ENCODE measurements around the gene ITIH2. TPM values are rescaled to one million over a fixed set of nuclear protein-coding genes. Genes with fewer than 3 reads are reported as not detected.

ITIH2 gene
- total and polyA plus RNA-seq, 9 of the 15 experiments (the other 6 are each of a cell fraction or from before 2014, with no cell fraction given): 0.66 TPM; not detected in 8

DNA sequence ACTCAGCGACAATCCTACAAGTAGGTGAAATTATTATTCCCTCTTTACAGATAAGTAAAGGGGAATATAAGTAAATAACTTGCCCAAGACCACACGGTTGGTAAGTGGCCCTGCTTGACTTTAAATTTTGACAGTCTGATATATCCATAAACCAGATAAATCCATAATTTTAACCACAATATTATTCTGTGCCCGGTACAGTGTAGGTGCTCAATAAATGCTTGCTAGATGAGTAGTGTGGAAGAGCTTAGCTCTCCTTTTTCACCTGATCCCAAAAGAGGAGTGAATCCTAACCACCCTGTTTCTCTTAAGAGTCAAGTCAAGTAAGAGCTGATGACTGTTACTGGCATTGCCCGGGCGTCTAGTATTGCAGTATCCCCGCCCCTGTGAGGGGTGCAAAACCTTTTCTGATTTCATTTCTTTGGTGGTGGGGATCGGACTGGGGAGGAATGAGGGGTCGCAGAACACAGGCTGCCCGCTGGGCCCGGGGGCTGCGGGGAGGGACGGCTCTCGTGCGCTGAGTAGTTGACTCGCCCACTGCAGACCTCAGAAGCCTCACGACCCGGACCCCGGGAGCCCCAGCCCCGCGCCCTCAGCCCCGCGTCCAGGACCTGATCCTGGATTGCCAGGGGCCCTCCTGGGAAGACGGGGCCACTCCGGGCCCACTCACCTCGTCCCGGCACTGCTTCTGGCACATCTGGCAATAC, 84.2 kb downstream of the ITIH2 start (continued):
- TF ChIP-seq, protein P1, sequence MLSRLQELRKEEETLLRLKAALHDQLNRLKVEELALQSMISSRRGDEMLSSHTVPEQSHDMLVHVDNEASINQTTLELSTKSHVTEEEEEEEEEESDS (CRISPR knock-in tag; IDR thresholded peaks at IDR 0.05): no peak
- TF ChIP-seq SAP30 (IDR thresholded peaks at IDR 0.05; ENCODE audit: borderline replicate concordance, insufficient read depth, low read depth, low read length, poor library complexity, severe bottlenecking) (peak; percentile 40), PCBP1 (IDR thresholded peaks at IDR 0.05; ENCODE audit: low read depth, low read length, poor library complexity, severe bottlenecking) (peak; percentile 27), ZNF57 (CRISPR knock-in tag; IDR thresholded peaks at IDR 0.05) (no peak), TAF15 (IDR thresholded peaks at IDR 0.05; ENCODE audit: low read depth, low read length) (no peak), ZNF140 (CRISPR knock-in tag; IDR thresholded peaks at IDR 0.05) (no peak), PHF20 (IDR thresholded peaks at IDR 0.05; ENCODE audit: partially characterized antibody) (peak; percentile 10), SMAD1 (IDR thresholded peaks at IDR 0.05; ENCODE audit: low read depth, low read length, partially characterized antibody) (no peak), SP1 (CRISPR knock-in tag; IDR thresholded peaks at IDR 0.05) (no peak), ZNF444 (CRISPR knock-in tag; IDR thresholded peaks at IDR 0.05) (no peak), SIN3B (IDR thresholded peaks at IDR 0.05; ENCODE audit: low read depth) (0 out of 2 replicates have a peak, but pooled peaks have one; percentile 20)
- TF ChIP-seq, protein P2, sequence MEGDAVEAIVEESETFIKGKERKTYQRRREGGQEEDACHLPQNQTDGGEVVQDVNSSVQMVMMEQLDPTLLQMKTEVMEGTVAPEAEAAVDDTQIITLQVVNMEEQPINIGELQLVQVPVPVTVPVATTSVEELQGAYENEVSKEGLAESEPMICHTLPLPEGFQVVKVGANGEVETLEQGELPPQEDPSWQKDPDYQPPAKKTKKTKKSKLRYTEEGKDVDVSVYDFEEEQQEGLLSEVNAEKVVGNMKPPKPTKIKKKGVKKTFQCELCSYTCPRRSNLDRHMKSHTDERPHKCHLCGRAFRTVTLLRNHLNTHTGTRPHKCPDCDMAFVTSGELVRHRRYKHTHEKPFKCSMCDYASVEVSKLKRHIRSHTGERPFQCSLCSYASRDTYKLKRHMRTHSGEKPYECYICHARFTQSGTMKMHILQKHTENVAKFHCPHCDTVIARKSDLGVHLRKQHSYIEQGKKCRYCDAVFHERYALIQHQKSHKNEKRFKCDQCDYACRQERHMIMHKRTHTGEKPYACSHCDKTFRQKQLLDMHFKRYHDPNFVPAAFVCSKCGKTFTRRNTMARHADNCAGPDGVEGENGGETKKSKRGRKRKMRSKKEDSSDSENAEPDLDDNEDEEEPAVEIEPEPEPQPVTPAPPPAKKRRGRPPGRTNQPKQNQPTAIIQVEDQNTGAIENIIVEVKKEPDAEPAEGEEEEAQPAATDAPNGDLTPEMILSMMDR (IDR thresholded peaks at IDR 0.05 in 2 of 3, conservative IDR thresholded peaks at IDR 0.05 in 1 of 3; ENCODE audit: insufficient read depth in 2 of 3, low read depth in 1 of 3, low read length in 3 of 3): no peak
- TF ChIP-seq, protein P3, sequence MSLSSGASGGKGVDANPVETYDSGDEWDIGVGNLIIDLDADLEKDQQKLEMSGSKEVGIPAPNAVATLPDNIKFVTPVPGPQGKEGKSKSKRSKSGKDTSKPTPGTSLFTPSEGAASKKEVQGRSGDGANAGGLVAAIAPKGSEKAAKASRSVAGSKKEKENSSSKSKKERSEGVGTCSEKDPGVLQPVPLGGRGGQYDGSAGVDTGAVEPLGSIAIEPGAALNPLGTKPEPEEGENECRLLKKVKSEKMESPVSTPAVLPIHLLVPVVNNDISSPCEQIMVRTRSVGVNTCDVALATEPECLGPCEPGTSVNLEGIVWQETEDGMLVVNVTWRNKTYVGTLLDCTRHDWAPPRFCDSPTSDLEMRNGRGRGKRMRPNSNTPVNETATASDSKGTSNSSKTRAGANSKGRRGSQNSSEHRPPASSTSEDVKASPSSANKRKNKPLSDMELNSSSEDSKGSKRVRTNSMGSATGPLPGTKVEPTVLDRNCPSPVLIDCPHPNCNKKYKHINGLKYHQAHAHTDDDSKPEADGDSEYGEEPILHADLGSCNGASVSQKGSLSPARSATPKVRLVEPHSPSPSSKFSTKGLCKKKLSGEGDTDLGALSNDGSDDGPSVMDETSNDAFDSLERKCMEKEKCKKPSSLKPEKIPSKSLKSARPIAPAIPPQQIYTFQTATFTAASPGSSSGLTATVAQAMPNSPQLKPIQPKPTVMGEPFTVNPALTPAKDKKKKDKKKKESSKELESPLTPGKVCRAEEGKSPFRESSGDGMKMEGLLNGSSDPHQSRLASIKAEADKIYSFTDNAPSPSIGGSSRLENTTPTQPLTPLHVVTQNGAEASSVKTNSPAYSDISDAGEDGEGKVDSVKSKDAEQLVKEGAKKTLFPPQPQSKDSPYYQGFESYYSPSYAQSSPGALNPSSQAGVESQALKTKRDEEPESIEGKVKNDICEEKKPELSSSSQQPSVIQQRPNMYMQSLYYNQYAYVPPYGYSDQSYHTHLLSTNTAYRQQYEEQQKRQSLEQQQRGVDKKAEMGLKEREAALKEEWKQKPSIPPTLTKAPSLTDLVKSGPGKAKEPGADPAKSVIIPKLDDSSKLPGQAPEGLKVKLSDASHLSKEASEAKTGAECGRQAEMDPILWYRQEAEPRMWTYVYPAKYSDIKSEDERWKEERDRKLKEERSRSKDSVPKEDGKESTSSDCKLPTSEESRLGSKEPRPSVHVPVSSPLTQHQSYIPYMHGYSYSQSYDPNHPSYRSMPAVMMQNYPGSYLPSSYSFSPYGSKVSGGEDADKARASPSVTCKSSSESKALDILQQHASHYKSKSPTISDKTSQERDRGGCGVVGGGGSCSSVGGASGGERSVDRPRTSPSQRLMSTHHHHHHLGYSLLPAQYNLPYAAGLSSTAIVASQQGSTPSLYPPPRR (CRISPR knock-in tag; IDR thresholded peaks at IDR 0.05; ENCODE audit: borderline replicate concordance): no peak
- TF ChIP-seq, protein P4, sequence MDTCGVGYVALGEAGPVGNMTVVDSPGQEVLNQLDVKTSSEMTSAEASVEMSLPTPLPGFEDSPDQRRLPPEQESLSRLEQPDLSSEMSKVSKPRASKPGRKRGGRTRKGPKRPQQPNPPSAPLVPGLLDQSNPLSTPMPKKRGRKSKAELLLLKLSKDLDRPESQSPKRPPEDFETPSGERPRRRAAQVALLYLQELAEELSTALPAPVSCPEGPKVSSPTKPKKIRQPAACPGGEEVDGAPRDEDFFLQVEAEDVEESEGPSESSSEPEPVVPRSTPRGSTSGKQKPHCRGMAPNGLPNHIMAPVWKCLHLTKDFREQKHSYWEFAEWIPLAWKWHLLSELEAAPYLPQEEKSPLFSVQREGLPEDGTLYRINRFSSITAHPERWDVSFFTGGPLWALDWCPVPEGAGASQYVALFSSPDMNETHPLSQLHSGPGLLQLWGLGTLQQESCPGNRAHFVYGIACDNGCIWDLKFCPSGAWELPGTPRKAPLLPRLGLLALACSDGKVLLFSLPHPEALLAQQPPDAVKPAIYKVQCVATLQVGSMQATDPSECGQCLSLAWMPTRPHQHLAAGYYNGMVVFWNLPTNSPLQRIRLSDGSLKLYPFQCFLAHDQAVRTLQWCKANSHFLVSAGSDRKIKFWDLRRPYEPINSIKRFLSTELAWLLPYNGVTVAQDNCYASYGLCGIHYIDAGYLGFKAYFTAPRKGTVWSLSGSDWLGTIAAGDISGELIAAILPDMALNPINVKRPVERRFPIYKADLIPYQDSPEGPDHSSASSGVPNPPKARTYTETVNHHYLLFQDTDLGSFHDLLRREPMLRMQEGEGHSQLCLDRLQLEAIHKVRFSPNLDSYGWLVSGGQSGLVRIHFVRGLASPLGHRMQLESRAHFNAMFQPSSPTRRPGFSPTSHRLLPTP (IDR thresholded peaks at IDR 0.05; ENCODE audit: borderline replicate concordance, extremely low read depth, insufficient read length): no peak
- TF ChIP-seq, protein P5, sequence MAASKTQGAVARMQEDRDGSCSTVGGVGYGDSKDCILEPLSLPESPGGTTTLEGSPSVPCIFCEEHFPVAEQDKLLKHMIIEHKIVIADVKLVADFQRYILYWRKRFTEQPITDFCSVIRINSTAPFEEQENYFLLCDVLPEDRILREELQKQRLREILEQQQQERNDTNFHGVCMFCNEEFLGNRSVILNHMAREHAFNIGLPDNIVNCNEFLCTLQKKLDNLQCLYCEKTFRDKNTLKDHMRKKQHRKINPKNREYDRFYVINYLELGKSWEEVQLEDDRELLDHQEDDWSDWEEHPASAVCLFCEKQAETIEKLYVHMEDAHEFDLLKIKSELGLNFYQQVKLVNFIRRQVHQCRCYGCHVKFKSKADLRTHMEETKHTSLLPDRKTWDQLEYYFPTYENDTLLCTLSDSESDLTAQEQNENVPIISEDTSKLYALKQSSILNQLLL (CRISPR knock-in tag; IDR thresholded peaks at IDR 0.05; ENCODE audit: borderline replicate concordance): no peak

Data from K562 (cell line).